ENCODE results near the gene CPPED1. TPM values are rescaled to one million over a fixed set of nuclear protein-coding genes. Genes with fewer than 3 reads are reported as not detected.

The CPPED1 gene
- total RNA-seq, 2 donors from 2014 or later: 22.8 to 29.1 TPM

DNA sequence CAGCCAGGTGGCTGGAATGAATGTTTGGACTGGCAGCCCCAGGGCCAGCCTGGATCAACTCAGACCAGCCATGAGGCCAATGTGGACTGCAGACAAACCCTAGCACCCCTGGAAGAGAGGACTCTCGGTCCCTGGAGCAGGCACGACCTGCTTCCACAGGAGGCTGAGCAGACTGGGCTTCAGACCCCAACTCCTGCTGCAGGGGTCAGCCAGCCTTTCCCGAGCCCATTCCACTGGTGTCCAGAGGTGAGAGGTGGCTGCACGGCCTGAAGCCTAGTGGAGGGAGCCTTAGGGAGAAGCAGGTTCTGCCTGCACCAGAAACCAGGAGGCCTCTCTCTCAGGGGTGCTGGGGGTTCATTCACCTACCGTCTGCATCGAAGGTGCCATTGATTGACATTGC, 97.1 kb downstream of the CPPED1 start:
- Histone ChIP-seq H3K4me1 (no peaks in the 10 kb centered on the region), H3K4me3 (no peak overlapping the region), H3K9me3 (no peaks in the 10 kb centered on the region), H3K9ac (ENCODE audit: low read depth in 2 of 2, low read length in 2 of 2) (no peak overlapping the region), H3K27me3 (no peaks in the 10 kb centered on the region), H3K36me3 (no peaks in the 10 kb centered on the region), H3K27ac (no peak overlapping the region)
- TF ChIP-seq, protein P1, sequence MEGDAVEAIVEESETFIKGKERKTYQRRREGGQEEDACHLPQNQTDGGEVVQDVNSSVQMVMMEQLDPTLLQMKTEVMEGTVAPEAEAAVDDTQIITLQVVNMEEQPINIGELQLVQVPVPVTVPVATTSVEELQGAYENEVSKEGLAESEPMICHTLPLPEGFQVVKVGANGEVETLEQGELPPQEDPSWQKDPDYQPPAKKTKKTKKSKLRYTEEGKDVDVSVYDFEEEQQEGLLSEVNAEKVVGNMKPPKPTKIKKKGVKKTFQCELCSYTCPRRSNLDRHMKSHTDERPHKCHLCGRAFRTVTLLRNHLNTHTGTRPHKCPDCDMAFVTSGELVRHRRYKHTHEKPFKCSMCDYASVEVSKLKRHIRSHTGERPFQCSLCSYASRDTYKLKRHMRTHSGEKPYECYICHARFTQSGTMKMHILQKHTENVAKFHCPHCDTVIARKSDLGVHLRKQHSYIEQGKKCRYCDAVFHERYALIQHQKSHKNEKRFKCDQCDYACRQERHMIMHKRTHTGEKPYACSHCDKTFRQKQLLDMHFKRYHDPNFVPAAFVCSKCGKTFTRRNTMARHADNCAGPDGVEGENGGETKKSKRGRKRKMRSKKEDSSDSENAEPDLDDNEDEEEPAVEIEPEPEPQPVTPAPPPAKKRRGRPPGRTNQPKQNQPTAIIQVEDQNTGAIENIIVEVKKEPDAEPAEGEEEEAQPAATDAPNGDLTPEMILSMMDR (IDR thresholded peaks at IDR 0.05): no peak
- intact Hi-C loops (cut with DNase I): no loop called here
- no peak for DNase-seq

DNA sequence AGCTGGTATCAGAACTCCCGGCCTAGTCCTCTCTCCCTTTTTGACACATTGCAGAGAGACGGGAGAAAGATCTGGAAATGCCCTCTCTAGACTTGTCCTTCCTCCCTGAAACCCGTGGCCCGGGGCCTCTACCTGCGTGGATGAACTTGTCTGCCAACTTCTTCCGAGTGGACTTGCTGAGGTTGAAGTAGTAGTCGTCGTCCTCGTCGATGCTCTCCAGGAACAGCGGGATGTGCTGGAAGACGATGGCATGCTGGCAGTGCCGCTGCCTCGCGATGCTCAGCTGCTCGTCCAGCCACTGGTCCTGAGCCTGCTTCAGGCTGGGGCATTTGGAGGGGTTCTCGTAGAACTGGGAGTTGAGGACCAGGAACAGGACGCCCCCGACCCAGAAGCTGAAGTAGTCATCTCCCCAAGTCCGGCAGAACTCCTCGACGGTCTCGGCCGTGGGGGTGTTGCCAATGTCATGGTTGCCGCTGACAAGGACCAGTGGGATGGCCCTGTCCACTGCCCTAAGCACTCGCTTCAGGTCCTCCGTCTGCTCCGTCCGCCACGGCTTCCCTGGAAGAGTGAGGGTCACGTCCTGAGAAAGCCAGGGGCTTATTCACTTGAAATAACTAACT, 99.1 kb downstream of the CPPED1 start:
- H3K27me3 ChIP-seq: no peaks in the 10 kb centered on the region
- H3K4me3 ChIP-seq: no peak overlapping the region
- intact Hi-C loops (cut with DNase I): no loop called here
- TF ChIP-seq, protein P1 (IDR thresholded peaks at IDR 0.05): no peak
- H3K27ac ChIP-seq: no peak overlapping the region
- H3K9me3 ChIP-seq: no peaks in the 10 kb centered on the region
- no peak overlapping the region for H3K9ac ChIP-seq (ENCODE audit: low read depth in 2 of 2, low read length in 2 of 2)
- no peak for DNase-seq
- H3K4me1 ChIP-seq: no peaks in the 10 kb centered on the region
- no peaks in the 10 kb centered on the region for H3K36me3 ChIP-seq

DNA sequence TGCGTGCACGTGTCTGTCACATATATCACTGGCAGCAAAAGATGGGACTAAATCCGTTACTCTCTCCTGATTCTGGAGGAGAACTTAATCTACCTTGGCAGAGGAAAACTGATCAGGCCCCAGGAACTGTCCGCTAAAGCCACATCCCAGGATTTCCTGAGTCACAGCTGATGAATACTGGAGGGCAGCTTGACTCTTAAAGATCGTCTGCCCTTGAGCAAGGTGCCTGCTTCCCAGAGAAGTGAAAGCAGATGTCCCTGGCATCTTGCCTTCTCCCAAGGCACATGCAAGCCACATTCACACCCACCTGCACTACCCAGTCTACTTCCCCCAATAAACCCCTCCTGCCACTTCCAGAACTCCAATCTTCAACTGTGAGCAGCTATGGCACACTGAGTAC, 99.8 kb downstream of the CPPED1 start:
- intact Hi-C loops (cut with DNase I): no loop called here
- Histone ChIP-seq H3K36me3 (no peaks in the 10 kb centered on the region), H3K27me3 (no peaks in the 10 kb centered on the region), H3K27ac (no peak overlapping the region), H3K9me3 (no peaks in the 10 kb centered on the region), H3K4me3 (no peak overlapping the region), H3K9ac (ENCODE audit: low read depth in 2 of 2, low read length in 2 of 2) (no peak overlapping the region), H3K4me1 (no peaks in the 10 kb centered on the region)
- DNase-seq: no peak
- TF ChIP-seq, protein P1 (IDR thresholded peaks at IDR 0.05): no peak

DNA sequence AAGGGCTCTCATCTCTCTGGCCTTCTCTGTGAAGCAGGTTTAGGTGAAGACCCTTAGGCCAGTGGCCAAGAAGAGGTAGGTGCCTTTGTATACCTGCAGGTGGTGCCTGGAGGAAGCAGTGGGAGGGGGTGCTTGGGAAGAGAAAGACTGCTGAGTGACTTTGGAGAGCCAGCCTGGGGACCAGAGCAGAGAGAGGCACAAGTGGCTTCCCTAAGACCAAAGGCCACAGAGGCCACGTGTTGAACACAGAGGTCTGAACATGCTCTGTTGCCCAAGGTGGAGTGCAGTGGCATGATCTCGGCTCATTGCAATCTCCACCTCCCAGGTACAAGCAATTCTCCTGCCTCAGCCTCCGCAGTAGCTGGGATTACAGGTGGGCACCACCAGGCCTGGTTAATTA, 103.5 kb downstream of the CPPED1 start:
- no peaks in the 10 kb centered on the region for H3K4me1 ChIP-seq
- TF ChIP-seq, protein P1 (IDR thresholded peaks at IDR 0.05): no peak
- no peaks in the 10 kb centered on the region for H3K9me3 ChIP-seq
- no peaks in the 10 kb centered on the region for H3K27me3 ChIP-seq
- no peak overlapping the region for H3K4me3 ChIP-seq
- DNase-seq: no peak
- H3K27ac ChIP-seq: no peak overlapping the region
- intact Hi-C loops (cut with DNase I): no loop called here
- H3K36me3 ChIP-seq: no peaks in the 10 kb centered on the region
- H3K9ac ChIP-seq (ENCODE audit: low read depth in 2 of 2, low read length in 2 of 2): no peak overlapping the region

DNA sequence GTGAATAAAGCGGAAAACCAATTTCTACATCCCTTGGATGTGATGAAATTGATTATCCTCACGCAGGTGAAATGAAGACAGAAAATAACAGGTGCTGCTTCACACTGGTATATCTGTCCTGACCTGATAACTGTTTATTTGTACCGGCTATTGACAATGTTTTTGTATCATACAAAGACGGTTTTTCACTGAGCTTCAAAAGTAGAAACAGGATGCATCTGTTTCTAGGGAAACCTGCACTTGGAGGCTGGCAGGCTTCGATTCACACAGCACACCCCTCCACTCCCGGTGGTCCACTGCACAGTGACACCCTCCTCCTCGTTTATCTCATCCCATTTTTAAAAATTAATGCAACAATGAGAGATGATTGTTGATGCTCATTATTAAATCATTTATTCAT, 104.5 kb downstream of the CPPED1 start:
- H3K36me3 ChIP-seq: no peaks in the 10 kb centered on the region
- TF ChIP-seq, protein P1 (IDR thresholded peaks at IDR 0.05): no peak
- H3K9me3 ChIP-seq: no peaks in the 10 kb centered on the region
- H3K27me3 ChIP-seq: no peaks in the 10 kb centered on the region
- no peak for DNase-seq
- H3K27ac ChIP-seq: no peak overlapping the region
- H3K4me3 ChIP-seq: no peak overlapping the region
- no peaks in the 10 kb centered on the region for H3K4me1 ChIP-seq
- H3K9ac ChIP-seq (ENCODE audit: low read depth in 2 of 2, low read length in 2 of 2): no peak overlapping the region
- intact Hi-C loops (cut with DNase I): no loop called here

Data from colonic mucosa (tissue), 4 donors.